ENCODE measurements around the gene RAB38.

RAB38 gene

DNA sequence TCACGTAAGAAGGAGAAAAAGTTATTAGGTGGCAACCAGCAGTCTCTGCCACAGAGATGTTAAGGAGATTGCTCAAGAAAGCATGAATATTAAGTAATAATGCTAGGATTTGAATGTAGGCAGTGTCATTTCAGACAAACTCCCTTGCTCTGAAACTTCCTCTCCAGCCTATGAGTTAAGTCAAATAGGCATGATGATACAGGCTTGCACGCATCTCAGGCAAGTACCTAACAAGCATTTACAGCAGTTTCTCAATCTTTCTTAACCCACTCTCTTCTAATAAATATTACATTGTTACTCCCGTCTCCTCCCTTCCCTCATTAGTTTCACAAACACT is 72.7 kb downstream of the RAB38 start:
- DNase-seq = no peak

- no peak for DNase-seq
Measured at GRCh38 chr11:88101881-88102597, 73.2 kb downstream of the RAB38 start.

GRCh38 chr11:88100151-88100550 is 75.1 kb downstream of the RAB38 start:
- DNase-seq = no peak

- no peak for DNase-seq
Measured at GRCh38 chr11:88098289-88098688, 77.0 kb downstream of the RAB38 start.

DNA sequence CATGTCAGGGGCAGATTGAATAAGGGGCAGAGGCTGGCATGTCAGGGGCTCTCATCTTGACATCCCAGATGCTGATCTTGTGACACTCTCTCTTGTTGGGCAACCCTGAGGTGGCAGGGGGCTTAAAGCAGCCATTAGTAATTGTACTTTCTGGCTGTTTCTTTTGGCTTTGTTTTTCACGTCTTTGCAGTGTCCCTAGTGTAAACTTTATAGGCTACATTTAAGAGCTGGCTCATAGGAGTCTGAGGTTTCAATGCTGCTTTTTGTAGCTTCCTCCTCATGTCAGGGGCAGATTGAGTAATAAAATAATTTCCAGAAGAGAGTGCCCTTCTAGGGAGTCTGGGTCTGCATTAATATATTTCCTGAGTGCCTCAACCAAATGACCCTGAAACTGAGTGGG is 86.1 kb downstream of the RAB38 start:
- DNase-seq = no peak

- no peak for DNase-seq
Measured at GRCh38 chr11:88087337-88087736, 87.9 kb downstream of the RAB38 start.

DNA sequence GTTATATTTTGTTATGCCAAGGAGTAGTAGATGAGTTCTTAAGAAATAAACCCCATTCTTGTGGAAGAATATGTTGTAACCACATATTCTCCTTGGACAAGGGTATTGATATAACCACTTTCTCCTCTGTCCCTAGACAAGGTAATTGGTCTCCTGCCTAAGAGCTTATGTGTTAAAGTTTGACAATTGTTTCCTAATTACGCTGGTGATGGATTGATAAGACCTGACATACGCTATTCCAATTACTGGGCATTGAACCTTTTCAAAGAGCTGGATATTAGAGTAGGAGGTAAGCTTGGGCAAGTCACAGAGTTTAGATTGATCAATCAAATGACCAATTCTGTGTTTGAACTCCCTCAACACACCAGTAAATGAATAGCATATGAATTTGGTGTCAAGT is 88.9 kb downstream of the RAB38 start:
- no peak for DNase-seq

- no peak for DNase-seq
Measured at GRCh38 chr11:88070437-88070836, 104.8 kb downstream of the RAB38 start.

DNA sequence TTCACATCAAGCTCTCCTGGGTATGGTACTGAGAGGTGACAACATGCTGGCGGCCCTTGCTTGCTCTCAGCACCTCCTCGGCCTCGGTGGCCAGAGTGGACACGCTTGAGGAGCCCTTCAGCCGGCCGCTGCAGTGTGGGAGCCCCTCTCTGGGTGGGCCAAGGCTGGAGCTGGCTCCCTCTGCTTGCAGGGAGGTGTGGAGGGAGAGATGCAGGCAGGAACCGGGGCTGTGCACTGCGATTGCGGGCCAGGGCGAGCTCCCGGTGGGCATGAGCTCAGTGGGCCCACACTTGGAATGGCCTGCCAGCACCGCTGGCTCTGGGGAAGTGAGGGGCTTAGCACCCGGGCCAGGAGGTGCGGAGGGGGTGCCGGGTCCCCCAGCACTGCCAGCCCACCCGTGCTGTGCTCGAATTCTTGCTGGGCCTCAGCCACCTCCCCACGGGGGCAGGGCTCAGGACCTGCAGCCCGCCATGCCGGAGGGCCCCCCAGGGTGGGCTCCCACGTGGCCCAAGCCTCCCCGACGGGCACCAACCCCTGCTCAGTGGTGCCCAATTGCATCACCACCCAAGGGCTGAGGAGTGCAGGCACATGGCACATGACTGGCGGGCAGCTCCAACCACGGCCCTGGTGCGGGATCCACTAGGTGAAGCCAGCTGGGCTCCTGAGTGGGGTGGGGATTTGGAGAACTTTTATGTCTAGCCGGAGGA is 106.2 kb downstream of the RAB38 start:
- DNase-seq = no peak

DNA sequence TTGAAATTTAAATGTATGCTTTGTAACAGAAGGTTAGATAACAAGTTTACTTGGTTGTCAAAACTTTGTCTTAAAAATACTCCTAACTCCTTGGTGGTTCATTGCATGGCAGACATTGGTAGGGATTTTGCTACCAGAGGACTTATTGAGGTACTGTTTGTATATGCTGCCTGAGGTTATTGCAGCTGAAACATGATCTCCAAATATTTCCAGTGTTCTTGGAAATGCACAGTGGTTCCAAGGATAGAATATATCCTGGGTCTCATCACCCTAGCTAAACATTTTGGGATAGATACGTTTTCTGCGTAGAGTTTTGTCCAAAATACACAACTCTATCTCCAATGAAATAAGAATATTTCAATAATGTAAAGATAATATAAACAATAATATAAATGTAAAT is 109.2 kb downstream of the RAB38 start:
- DNase-seq = no peak

DNA sequence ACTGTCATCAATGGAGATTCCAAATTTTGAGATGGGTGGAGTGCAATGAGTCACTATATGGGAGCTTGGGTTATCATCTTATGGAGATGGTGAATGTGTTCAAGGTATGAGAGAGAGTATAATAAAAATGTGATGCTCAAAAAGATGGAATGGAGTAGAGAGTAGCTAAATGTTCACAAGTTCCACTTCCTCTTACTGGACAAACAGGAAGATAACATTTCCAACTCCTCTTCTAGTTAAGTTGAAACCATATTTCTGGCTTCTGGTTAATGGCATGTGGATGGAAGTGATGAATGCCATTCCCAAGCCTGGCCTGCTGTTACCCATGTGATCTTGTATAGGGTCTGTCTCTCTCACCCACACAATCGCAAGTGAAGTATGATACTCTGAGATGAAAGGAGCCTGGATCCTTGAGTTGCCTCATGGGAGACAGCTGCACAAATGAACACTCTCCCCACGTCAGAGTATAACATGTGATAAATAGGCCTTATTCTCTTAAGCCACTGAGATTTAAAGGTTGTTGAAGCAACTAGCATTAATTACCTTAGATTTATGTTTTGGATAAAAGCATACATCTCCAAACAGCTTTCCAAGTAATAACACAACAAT is 111.0 kb downstream of the RAB38 start:
- no peak for DNase-seq

Measured in CD4-positive, alpha-beta T cell treated with Interleukin-17A for 1 hour (primary cell).